AG09319 (cell line): ENCODE data around the gene MBTPS1.

ENCODE experiments used
- DNase-seq: peaks from one replicate; pipeline ENCODE4 v3.0.0-alpha.2; 2010; ENCODE audit warnings: low read depth; ENCODE audit errors: extremely low read depth
- TF ChIP-seq, protein P1 (sequence below): IDR thresholded peaks from 2 replicates; pipeline ENCODE4 v1.5.1; 2011; ENCODE audit warnings: low read depth, mild to moderate bottlenecking, inconsistent platforms, low read length, moderate library complexity

The MBTPS1 gene

DNA sequence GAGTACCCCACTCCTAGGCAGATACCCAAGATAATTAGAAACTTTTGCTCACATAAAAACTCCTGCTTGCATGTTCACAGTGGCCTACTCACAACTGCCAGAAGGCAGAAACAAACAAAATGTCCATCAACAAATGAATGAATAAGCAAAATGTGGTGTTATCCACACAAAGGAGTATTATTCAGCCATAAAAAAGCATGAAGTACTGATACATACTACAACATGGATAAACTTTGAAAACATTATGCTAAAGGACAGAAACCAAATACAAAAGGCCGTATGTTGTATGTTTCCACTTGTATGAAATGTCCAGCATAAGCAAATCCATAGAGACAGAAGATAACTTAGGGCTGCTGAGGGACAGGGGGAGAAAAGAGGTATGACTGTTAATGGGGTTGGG, 26.3 kb upstream of the MBTPS1 start:
- no peak for DNase-seq
- TF ChIP-seq, protein P1, sequence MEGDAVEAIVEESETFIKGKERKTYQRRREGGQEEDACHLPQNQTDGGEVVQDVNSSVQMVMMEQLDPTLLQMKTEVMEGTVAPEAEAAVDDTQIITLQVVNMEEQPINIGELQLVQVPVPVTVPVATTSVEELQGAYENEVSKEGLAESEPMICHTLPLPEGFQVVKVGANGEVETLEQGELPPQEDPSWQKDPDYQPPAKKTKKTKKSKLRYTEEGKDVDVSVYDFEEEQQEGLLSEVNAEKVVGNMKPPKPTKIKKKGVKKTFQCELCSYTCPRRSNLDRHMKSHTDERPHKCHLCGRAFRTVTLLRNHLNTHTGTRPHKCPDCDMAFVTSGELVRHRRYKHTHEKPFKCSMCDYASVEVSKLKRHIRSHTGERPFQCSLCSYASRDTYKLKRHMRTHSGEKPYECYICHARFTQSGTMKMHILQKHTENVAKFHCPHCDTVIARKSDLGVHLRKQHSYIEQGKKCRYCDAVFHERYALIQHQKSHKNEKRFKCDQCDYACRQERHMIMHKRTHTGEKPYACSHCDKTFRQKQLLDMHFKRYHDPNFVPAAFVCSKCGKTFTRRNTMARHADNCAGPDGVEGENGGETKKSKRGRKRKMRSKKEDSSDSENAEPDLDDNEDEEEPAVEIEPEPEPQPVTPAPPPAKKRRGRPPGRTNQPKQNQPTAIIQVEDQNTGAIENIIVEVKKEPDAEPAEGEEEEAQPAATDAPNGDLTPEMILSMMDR, result no peak

DNA sequence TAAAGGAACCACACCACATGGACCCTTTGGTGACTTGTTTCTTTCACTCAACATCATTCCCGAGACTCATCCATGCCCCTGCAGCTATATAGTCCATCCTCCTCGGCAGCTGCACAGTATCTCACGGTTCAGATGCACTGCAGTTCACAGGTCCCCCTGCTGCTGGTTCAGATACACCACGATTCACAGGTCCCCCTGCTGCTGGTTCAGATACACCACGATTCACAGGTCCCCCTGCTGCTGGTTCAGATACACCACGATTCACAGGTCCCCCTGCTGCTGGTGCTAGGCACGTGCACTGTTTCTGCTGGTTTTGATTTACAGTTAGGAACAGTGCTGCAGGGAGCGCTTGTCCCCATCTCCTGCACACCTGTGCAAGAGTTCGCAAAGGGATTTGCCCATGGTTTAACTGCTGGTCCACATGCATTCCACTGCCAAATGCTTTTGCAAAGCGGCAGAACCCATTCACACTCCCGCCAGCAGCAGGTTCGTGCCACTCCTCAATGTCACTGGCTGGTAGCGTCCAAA, 24.5 kb upstream of the MBTPS1 start:
- TF ChIP-seq, protein P1, result no peak
- DNase-seq, result no peak

DNA sequence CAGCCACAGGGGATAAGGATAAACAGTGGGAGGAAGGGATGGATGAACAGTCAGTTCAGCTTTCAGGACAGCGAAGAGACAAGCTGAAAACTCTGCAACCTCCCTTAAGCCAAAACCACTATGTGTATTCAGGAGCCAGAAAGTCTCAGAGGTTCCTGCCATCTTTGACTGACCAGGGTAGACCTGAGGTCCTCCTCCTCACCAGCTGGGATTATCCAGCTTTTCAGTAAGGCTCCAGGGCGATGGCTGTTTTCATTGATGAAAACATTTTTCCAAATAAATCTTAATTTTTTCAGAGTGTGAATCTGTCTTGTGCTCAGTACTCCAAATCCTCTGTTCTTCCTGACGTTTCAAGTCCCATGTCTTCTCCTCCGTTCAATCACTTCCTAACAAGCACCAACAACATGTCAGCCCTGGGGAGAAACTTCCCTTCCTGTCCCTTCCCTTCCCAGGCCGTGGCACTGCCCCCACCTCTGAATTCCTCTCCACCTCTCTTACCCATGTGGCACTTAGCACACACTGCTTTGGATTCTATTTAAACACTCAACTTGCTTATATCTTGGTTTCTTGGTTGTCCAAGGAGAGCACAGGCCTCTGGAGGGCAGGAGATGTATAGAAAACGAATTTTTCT, 23.0 kb upstream of the MBTPS1 start:
- no peak for DNase-seq
- TF ChIP-seq, protein P1, result no peak

DNA sequence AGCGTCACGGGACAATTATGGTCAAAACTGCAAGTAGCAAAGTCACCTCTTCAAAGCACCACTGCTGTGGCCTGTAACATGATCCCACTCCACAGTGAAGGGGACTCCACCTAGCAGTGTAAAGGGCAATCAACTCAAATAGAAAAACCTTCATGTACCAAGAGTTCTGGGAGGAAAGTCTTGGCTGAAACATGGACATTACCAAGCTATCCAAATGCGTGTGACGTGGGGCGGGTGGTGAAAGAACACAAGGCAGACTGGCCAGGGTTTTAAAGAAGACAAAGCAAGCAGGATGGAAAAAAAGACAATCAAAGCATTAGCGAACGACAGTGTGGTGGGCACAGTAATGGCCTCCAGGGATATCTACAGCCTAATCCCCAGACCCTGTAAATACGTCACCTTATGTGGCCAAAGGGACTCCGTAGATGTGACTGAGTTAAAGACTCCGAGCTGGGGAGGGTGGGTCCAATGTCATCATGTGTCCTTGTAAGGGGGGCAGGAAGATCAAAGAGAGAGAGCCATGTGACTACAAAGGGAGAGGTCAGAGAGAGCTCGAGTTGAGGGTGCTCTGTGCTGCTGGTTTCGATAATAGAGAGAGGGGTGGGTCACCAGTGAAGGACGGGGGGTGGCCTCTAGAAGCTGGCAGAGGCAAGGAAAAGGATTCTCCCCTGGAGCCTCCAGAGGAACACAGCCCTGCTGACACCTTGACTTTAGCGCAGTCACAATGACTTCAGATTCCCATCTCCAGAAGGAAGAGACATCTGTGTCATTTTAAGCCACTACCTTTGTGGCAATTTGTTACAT, 22.3 kb upstream of the MBTPS1 start:
- no peak for DNase-seq
- TF ChIP-seq, protein P1, result no peak

DNA sequence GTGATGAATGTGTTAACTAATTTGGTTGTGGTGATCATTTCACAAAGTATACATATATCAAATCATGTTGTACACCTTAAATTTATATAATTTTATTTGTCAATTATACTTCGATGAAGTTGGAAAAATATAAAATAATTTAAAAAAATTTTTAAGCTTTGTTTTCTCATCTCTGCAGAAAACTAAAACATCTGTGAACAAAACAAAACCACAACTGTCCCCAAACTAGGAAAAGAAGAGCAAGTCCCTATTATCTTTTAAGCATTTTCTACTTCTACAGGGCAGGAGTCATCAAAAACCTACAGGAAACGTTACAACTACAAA, 21.7 kb upstream of the MBTPS1 start:
- no peak for DNase-seq
- TF ChIP-seq, protein P1, result no peak

DNA sequence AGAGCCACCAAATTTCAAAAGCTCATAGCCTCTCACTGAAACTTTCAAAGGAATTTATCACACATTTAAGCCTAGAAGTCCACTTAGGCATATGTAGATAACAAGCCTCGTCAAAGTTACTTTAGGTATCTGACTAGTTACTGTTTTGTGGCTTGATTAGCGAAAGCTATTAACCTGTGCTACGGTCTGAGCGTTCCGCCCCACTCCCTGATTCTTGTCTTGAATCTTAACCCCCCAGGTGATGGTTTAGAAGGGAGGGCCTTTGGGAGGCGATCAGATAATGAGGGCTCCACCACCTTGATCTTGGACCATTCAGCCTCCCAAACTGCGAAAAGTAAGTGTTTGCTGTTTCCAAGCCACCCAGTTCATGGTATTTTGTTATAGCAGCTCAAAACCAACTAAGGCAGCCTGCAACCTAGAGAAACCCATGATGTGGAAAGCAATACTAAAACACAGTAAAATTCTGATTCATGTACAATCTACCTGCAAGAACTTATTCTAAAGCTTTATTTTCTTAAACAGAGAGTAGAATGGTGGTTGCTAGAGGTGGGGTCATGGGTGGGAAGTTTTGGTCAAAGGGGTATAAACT, 21.1 kb upstream of the MBTPS1 start:
- TF ChIP-seq, protein P1, result no peak
- no peak for DNase-seq

DNA sequence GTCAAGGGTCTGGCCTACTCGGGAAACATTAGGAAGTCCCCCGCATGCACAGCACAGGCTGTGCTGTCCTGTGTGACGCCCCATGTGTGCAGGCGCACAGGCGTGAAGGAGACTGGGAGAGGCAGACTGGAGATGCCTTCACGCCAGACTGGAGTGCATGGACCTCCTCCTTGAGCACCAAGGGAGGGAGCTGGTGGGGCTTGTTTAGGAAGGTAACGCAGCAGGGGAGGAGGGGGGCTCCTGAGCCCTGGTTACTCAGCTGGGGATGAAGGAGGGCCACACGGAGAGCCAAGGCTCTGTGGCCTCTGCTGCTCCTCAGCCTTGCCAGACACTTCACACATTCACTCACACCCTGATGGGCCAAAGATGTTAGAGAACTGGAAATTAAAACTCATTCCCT, 20.5 kb upstream of the MBTPS1 start:
- DNase-seq, result no peak
- TF ChIP-seq, protein P1, result no peak
